HFFc6 (cell line): ENCODE results near the gene AKNA. TPM values are rescaled to one million over a fixed set of nuclear protein-coding genes. Genes with fewer than 3 reads are reported as not detected.

ENCODE experiments used
- DNase-seq: peaks from one replicate; pipeline ENCODE4 v3.0.0-alpha.2; 2018
- H3K27ac Mint-ChIP-seq: 2 replicates; pipeline ENCODE4 v1.8.0; 2020; ENCODE audit warnings: mild to moderate bottlenecking, mixed read lengths
- H3K27me3 Mint-ChIP-seq: 2 replicates; pipeline ENCODE4 v1.8.0; 2021; ENCODE audit warnings: mild to moderate bottlenecking, moderate library complexity, mixed read lengths; ENCODE audit not compliant: insufficient read depth
- H3K36me3 Mint-ChIP-seq: 2 replicates; pipeline ENCODE4 v1.8.0; 2021; ENCODE audit warnings: low read depth, mixed read lengths
- H3K4me1 Mint-ChIP-seq: 2 replicates; pipeline ENCODE4 v1.8.0; 2020; ENCODE audit warnings: low read depth, mixed read lengths
- H3K4me3 Mint-ChIP-seq: 2 replicates; pipeline ENCODE4 v1.8.0; 2020; ENCODE audit warnings: mild to moderate bottlenecking, moderate library complexity, mixed read lengths
- H3K9me3 Mint-ChIP-seq: 2 replicates; pipeline ENCODE4 v1.8.0; 2020; ENCODE audit warnings: mild to moderate bottlenecking, mixed read lengths
- total RNA-seq, 6 experiments: library from RNA; stranded (reverse); fragmentation: NEBNext Ultra II Directional; extraction: Animal tissue kit (Norgen Biotek cat#: 25700); gene quantifications; 2 replicates in 1 of 6; 3 replicates in 5 of 6; pipeline ENCODE4 v1.2.3, GENCODE V29; 2021
- TF ChIP-seq, protein P1 (sequence below): fragments of 200-600 bp; sonication (generic); IDR thresholded peaks from 2 replicates; pipeline ENCODE4 v1.5.0; 2021; ENCODE audit warnings: antibody characterized with exemption, mild to moderate bottlenecking

Gene AKNA
- total RNA-seq, 6 experiments from 2014 or later = 9.3 to 13.1 (median 11.5) TPM

DNA sequence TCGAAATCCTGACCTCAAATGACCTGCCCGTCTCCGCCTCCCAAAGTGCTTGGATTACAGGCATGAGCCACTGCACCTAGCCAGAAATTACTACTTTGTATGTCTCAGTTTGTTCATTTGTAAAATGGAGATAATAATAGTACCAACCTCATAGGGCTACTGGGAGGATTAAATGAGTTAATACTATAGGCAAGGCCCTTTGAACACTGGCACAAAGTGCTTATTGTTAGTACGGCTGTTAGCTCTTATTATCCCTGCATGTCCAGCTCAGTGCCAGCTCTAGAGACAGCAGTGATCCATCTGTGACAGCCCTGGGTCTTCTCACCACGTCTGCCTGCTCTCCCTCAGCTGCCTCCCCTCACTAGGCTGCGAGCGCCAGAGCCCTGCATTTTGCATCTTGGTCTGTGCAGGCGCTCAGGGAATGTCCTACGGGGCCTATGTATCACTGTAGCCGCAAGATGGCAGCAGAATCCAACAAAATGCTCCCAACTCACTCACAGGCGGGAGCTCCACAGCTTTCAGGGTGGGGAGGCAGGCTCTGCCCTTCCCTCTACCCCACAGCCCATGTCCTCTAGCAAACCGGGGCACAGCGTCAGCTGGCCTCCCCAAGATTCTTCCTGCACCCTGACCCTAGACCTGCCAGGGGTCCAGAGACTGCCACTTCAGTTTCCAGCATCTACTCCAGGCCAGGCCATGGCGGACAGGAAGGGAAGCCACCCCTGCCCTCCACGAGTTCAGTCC, 17.7 kb upstream of the AKNA start:
- H3K27me3 Mint-ChIP-seq = peaks cover 1% of the 10 kb centered on the region
- peak; percentile 71 for DNase-seq
- no peaks in the 10 kb centered on the region for H3K36me3 Mint-ChIP-seq
- TF ChIP-seq, protein P1, sequence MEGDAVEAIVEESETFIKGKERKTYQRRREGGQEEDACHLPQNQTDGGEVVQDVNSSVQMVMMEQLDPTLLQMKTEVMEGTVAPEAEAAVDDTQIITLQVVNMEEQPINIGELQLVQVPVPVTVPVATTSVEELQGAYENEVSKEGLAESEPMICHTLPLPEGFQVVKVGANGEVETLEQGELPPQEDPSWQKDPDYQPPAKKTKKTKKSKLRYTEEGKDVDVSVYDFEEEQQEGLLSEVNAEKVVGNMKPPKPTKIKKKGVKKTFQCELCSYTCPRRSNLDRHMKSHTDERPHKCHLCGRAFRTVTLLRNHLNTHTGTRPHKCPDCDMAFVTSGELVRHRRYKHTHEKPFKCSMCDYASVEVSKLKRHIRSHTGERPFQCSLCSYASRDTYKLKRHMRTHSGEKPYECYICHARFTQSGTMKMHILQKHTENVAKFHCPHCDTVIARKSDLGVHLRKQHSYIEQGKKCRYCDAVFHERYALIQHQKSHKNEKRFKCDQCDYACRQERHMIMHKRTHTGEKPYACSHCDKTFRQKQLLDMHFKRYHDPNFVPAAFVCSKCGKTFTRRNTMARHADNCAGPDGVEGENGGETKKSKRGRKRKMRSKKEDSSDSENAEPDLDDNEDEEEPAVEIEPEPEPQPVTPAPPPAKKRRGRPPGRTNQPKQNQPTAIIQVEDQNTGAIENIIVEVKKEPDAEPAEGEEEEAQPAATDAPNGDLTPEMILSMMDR = peak; percentile 86
- no peak overlapping the region for H3K4me3 Mint-ChIP-seq
- H3K27ac Mint-ChIP-seq = no peak overlapping the region
- no peaks in the 10 kb centered on the region for H3K9me3 Mint-ChIP-seq
- peaks cover 21% of the 10 kb centered on the region for H3K4me1 Mint-ChIP-seq

DNA sequence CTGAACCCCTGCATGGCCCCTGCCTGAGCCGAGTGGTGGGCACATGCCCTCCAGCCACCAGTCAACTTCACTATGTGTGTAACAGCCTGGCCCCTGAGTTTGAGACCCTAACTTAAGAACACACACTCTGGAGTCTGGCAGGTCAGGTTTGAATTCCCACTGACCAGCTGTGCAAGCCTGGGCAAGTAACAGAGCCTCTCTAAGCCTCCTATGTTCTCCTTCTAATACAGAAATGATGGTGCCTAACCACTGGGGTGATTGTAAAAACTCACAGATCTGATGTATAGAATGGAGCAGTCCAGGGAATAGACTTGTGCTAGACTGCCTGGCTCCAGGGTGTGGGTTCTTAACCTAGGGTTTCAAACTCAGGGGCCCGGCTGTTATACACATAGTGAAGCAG, 16.7 kb upstream of the AKNA start:
- H3K9me3 Mint-ChIP-seq = no peaks in the 10 kb centered on the region
- no peak overlapping the region for H3K4me3 Mint-ChIP-seq

DNA sequence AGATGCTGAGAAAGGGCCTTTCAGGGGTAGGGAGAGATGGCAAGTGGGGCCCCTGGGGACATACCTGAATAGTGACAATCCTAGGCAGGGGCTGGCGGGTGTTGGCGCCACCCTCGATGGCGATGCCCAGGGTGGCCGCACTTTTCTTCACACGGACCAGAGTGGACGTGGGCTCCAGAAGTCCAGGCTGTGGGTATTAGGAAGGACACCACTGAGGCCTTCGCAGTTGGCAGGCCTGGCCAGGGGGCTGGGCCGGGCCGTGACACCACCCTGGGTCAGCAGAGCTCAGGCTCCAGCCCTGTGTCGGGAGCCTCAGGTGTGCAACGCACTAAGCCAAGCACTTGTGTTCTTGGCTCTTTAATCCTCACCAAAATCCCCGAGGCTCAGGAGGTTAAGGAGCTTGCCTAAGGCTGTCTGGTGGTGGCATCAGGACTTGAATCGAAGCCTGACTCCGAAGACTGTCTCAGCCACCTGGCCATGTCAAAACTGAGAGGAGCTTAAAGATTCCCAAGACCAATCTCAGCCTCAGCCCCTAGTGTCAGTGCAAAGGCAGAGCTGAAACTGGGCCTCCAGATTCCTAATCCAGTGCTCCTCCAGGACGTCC, 15.5 kb upstream of the AKNA start:
- H3K9me3 Mint-ChIP-seq = no peaks in the 10 kb centered on the region
- no peak for DNase-seq
- H3K4me1 Mint-ChIP-seq = peaks cover 6% of the 10 kb centered on the region; the same call in 1 of the 2 replicates
- H3K4me3 Mint-ChIP-seq = no peak overlapping the region
- TF ChIP-seq, protein P1 = no peak
- H3K36me3 Mint-ChIP-seq = no peaks in the 10 kb centered on the region
- H3K27me3 Mint-ChIP-seq = peaks cover 1% of the 10 kb centered on the region
- H3K27ac Mint-ChIP-seq = no peak overlapping the region

More for the DNA sequence above, 16.7 kb upstream of the AKNA start:
- DNase-seq = no peak
- Mint-ChIP-seq H3K27me3 (peaks cover 1% of the 10 kb centered on the region), H3K36me3 (no peaks in the 10 kb centered on the region), H3K27ac (no peak overlapping the region), H3K4me1 (peaks cover 13% of the 10 kb centered on the region)
- TF ChIP-seq, protein P1 = no peak

DNA sequence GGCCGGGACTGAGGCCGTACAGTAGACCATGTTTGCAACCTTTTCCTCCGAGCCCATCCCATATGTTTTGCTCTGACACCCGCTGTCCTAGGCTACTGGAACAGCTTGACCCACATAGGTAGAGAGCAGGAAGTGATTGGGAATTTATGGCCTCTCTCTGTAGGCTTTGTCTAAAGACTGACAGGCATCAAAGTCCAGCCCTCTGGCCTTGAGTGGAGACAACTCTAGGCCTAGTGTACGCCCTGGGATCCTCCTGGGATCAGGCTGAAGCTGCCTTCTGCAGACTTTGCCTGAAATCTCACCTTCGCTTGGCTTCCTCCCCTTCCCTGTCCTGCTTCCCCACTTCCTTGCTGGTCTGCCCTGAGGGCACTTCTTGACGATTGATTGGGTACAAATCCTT, 13.6 kb upstream of the AKNA start:
- H3K4me3 Mint-ChIP-seq = no peak overlapping the region
- TF ChIP-seq, protein P1 = no peak
- no peaks in the 10 kb centered on the region for H3K9me3 Mint-ChIP-seq
- peaks cover 6% of the 10 kb centered on the region for H3K27me3 Mint-ChIP-seq
- no peaks in the 10 kb centered on the region for H3K36me3 Mint-ChIP-seq
- peaks cover 18% of the 10 kb centered on the region for H3K4me1 Mint-ChIP-seq
- H3K27ac Mint-ChIP-seq = no peak overlapping the region
- DNase-seq = no peak

DNA sequence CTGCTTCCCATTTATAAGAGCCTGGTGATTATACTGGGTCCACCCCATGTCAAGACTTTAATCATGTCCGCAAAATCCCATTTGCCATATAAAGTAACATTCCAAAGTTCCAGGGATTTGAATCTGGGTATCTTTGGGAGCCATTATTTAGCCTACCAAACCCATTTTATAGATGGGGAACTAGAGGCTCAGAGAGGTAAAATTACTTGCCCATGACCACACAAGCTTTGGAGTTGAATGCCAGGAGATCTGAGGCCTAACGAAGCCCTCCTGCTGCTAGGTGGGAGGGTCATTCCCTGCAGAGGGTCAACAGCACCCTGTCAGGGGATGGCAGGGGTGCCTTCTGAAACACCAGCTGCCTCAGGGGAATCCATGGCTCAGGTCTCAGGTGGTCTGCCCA, 13.0 kb upstream of the AKNA start:
- Mint-ChIP-seq H3K27ac (no peak overlapping the region), H3K4me1 (peaks cover 18% of the 10 kb centered on the region), H3K4me3 (no peak overlapping the region)

More for the DNA sequence above, 13.0 kb upstream of the AKNA start:
- TF ChIP-seq, protein P1 = no peak
- no peak for DNase-seq
- peaks cover 6% of the 10 kb centered on the region for H3K27me3 Mint-ChIP-seq
- no peaks in the 10 kb centered on the region for H3K9me3 Mint-ChIP-seq
- H3K36me3 Mint-ChIP-seq = no peaks in the 10 kb centered on the region
